HUES6 (cell line): ENCODE measurements around the gene GLRX3.

ENCODE experiments used
- H3K27ac ChIP-seq: 2 replicates; pipeline ENCODE4 v1.7.0; 2013; ENCODE audit warnings: low read depth, mild to moderate bottlenecking, low read length, inconsistent platforms
- H3K27me3 ChIP-seq: 2 replicates; pipeline ENCODE4 v1.6.1; 2013; ENCODE audit warnings: low read length; ENCODE audit not compliant: control insufficient read depth, insufficient read depth
- H3K36me3 ChIP-seq: 2 replicates; pipeline ENCODE4 v1.6.1; 2013; ENCODE audit warnings: low read length; ENCODE audit not compliant: control insufficient read depth, insufficient read depth
- H3K4me1 ChIP-seq: 2 replicates; pipeline ENCODE4 v1.6.1; 2013; ENCODE audit warnings: low read length; ENCODE audit not compliant: control insufficient read depth, insufficient read depth
- H3K4me3 ChIP-seq: 2 replicates; pipeline ENCODE4 v1.5.1; 2013; ENCODE audit warnings: low read depth, low read length
- H3K9ac ChIP-seq: one replicate; pipeline ENCODE4 v1.6.1; 2013; ENCODE audit warnings: mild to moderate bottlenecking, low read length
- H3K9me3 ChIP-seq: 2 replicates; pipeline ENCODE4 v1.6.1; 2013; ENCODE audit warnings: low read depth, low read length; ENCODE audit not compliant: control insufficient read depth, insufficient read depth

Gene GLRX3

GRCh38 chr10:130212746-130213145 is 76.6 kb downstream of the GLRX3 start:
- Histone ChIP-seq H3K9me3 (peaks cover 8% of the 10 kb centered on the region; the same call in 1 of the 2 replicates), H3K4me1 (peaks cover 11% of the 10 kb centered on the region; the same call in 1 of the 2 replicates), H3K27ac (no peak overlapping the region), H3K4me3 (no peak overlapping the region), H3K27me3 (no peaks in the 10 kb centered on the region), H3K36me3 (no peaks in the 10 kb centered on the region), H3K9ac (no peak overlapping the region)

GRCh38 chr10:130213286-130214080 is 77.3 kb downstream of the GLRX3 start:
- Histone ChIP-seq H3K9ac (no peak overlapping the region), H3K4me3 (no peak overlapping the region), H3K36me3 (no peaks in the 10 kb centered on the region), H3K9me3 (peaks cover 8% of the 10 kb centered on the region; the same call in 1 of the 2 replicates), H3K27me3 (no peaks in the 10 kb centered on the region), H3K27ac (no peak overlapping the region), H3K4me1 (peaks cover 11% of the 10 kb centered on the region; the same call in 1 of the 2 replicates)

- Histone ChIP-seq H3K4me3 (no peak overlapping the region), H3K9me3 (peaks cover 8% of the 10 kb centered on the region; the same call in 1 of the 2 replicates), H3K9ac (no peak overlapping the region), H3K36me3 (no peaks in the 10 kb centered on the region), H3K27me3 (no peaks in the 10 kb centered on the region), H3K27ac (no peak overlapping the region), H3K4me1 (peaks cover 11% of the 10 kb centered on the region; the same call in 1 of the 2 replicates)
Observed at GRCh38 chr10:130214431-130214830, 78.2 kb downstream of the GLRX3 start.

GRCh38 chr10:130215151-130215930 is 79.2 kb downstream of the GLRX3 start:
- Histone ChIP-seq H3K27ac (no peak overlapping the region), H3K9me3 (peaks cover 8% of the 10 kb centered on the region; the same call in 1 of the 2 replicates), H3K27me3 (no peaks in the 10 kb centered on the region), H3K36me3 (no peaks in the 10 kb centered on the region), H3K9ac (no peak overlapping the region), H3K4me1 (peaks cover 11% of the 10 kb centered on the region; the same call in 1 of the 2 replicates), H3K4me3 (no peak overlapping the region)

- Histone ChIP-seq H3K36me3 (no peaks in the 10 kb centered on the region), H3K27me3 (no peaks in the 10 kb centered on the region)
Observed at GRCh38 chr10:130215931-130216231, 79.7 kb downstream of the GLRX3 start.

GRCh38 chr10:130218181-130218641 is 82.0 kb downstream of the GLRX3 start:
- Histone ChIP-seq H3K4me1 (no peaks in the 10 kb centered on the region), H3K9ac (no peak overlapping the region), H3K27ac (no peak overlapping the region), H3K4me3 (no peak overlapping the region), H3K27me3 (no peaks in the 10 kb centered on the region), H3K36me3 (no peaks in the 10 kb centered on the region), H3K9me3 (peaks cover 8% of the 10 kb centered on the region; the same call in 1 of the 2 replicates)

More at GRCh38 chr10:130215931-130216231, 79.7 kb downstream of the GLRX3 start:
- Histone ChIP-seq H3K4me3 (no peak overlapping the region), H3K9me3 (peaks cover 8% of the 10 kb centered on the region; the same call in 1 of the 2 replicates), H3K9ac (no peak overlapping the region), H3K4me1 (peaks cover 9% of the 10 kb centered on the region; the same call in 1 of the 2 replicates), H3K27ac (no peak overlapping the region)

- Histone ChIP-seq H3K9ac (no peak overlapping the region), H3K9me3 (peaks cover 8% of the 10 kb centered on the region; the same call in 1 of the 2 replicates), H3K36me3 (no peaks in the 10 kb centered on the region), H3K4me3 (no peak overlapping the region), H3K27me3 (no peaks in the 10 kb centered on the region), H3K4me1 (no peaks in the 10 kb centered on the region), H3K27ac (no peak overlapping the region)
Observed at GRCh38 chr10:130218936-130219335, 82.7 kb downstream of the GLRX3 start.

GRCh38 chr10:130220251-130221185 is 84.3 kb downstream of the GLRX3 start:
- Histone ChIP-seq H3K27me3 (no peaks in the 10 kb centered on the region), H3K4me3 (no peak overlapping the region), H3K27ac (no peak overlapping the region), H3K4me1 (no peaks in the 10 kb centered on the region), H3K9me3 (no peaks in the 10 kb centered on the region), H3K9ac (no peak overlapping the region), H3K36me3 (no peaks in the 10 kb centered on the region)

GRCh38 chr10:130221456-130222375 is 85.5 kb downstream of the GLRX3 start:
- Histone ChIP-seq H3K9me3 (0 out of 2 replicates have a peak, but pooled peaks cover 3% of the 10 kb centered on the region), H3K4me3 (no peak overlapping the region), H3K27ac (no peak overlapping the region), H3K36me3 (no peaks in the 10 kb centered on the region), H3K27me3 (no peaks in the 10 kb centered on the region), H3K9ac (no peak overlapping the region), H3K4me1 (no peaks in the 10 kb centered on the region)
